H1 (cell line): ENCODE results near the gene KCND3. TPM values are rescaled to one million over a fixed set of nuclear protein-coding genes. Genes with fewer than 3 reads are reported as not detected.

ENCODE experiments used
- CTCF ChIA-PET: fragments of 300-600 bp; sonication (Branson Sonifier 250); formaldehyde crosslinking; loops from one replicate; lab custom pipeline; 2021; ENCODE audit not compliant: partially characterized antibody; lab: Charles Lee
- POLR2A ChIA-PET: fragments of 300-600 bp; sonication (Branson Sonifier 250); formaldehyde crosslinking; loops from one replicate; lab custom pipeline; 2021; ENCODE audit warnings: inconsistent platforms; ENCODE audit not compliant: partially characterized antibody; lab: Charles Lee
- DNase-seq, 2 experiments: peaks; one replicate each; pipeline versions ENCODE4 v3.0.0 to v3.0.0-alpha.2; 2010 to 2022; ENCODE audit warnings: low spot score in 2 of 2, low read depth in 1 of 2, mixed read lengths in 1 of 2
- FAIRE-seq: peaks from 2 replicates; lab custom pipeline; 2011; peaks lifted over from hg19 to GRCh38; lab: Jason Lieb, UNC
- H2AFZ ChIP-seq: 2 replicates; pipeline ENCODE4 v1.8.1; 2012; ENCODE audit warnings: low read length, inconsistent platforms
- H2AK5ac ChIP-seq: 2 replicates; pipeline ENCODE4 v1.6.1; 2013; ENCODE audit warnings: low read depth, low read length
- H2BK120ac ChIP-seq: replicated peaks from 2 replicates; pipeline ENCODE3; 2013; ENCODE audit warnings: low read depth, low read length, inconsistent platforms
- H2BK12ac ChIP-seq: 2 replicates; pipeline ENCODE4 v1.6.1; 2013; ENCODE audit warnings: low read depth, low read length
- H2BK15ac ChIP-seq: 2 replicates; pipeline ENCODE4 v1.6.1; 2013; ENCODE audit warnings: low read length
- H2BK20ac ChIP-seq: 2 replicates; pipeline ENCODE4 v1.6.1; 2013; ENCODE audit warnings: low read length
- H2BK5ac ChIP-seq: 2 replicates; pipeline ENCODE4 v1.6.1; 2013; ENCODE audit warnings: low read depth, low read length
- H3K14ac ChIP-seq: 2 replicates; pipeline ENCODE4 v1.6.1; 2013; ENCODE audit warnings: inconsistent platforms; ENCODE audit not compliant: insufficient read length
- H3K18ac ChIP-seq: 2 replicates; pipeline ENCODE4 v1.6.1; 2013; ENCODE audit warnings: low read length; ENCODE audit errors: extremely low read depth
- H3K23ac ChIP-seq: 2 replicates; pipeline ENCODE4 v1.6.1; 2013; ENCODE audit warnings: inconsistent platforms; ENCODE audit not compliant: insufficient read length
- H3K23me2 ChIP-seq: 2 replicates; pipeline ENCODE4 v1.6.1; 2013; ENCODE audit warnings: low read depth, low read length
- H3K27ac ChIP-seq: 2 replicates; pipeline ENCODE4 v1.6.1; 2011; ENCODE audit warnings: low read depth, low read length, inconsistent platforms
- H3K27me3 ChIP-seq, 4 experiments: replicated peaks in 1 of 4; 1 replicate in 1 of 4; 2 replicates in 3 of 4; pipeline versions ENCODE4 v1.6.1 to v1.8.1; 2011 to 2013; ENCODE audit warnings: low read length in 3 of 4, mild to moderate bottlenecking in 3 of 4, inconsistent platforms in 2 of 4, mixed read lengths in 2 of 4, moderate library complexity in 1 of 4; ENCODE audit not compliant: control insufficient read depth in 3 of 4, insufficient read depth in 3 of 4; ENCODE audit errors: extremely low read depth in 1 of 4
- H3K36me3 ChIP-seq, 4 experiments: 2 replicates each; pipeline versions ENCODE4 v1.6.1 to v1.8.1; 2011 to 2013; ENCODE audit warnings: mild to moderate bottlenecking in 4 of 4, low read length in 3 of 4, moderate library complexity in 2 of 4, control low read depth in 1 of 4, inconsistent platforms in 1 of 4; ENCODE audit not compliant: insufficient read depth in 4 of 4, control insufficient read depth in 2 of 4
- H3K4ac ChIP-seq: replicated peaks from 2 replicates; pipeline ENCODE3; 2013; ENCODE audit warnings: low read length, low read depth, mixed read lengths, inconsistent platforms; ENCODE audit not compliant: insufficient read length
- H3K4me1 ChIP-seq, 4 experiments: replicated peaks in 1 of 4; 1 replicate in 1 of 4; 2 replicates in 3 of 4; pipeline versions ENCODE4 v1.6.1 to v1.8.1; 2011 to 2013; ENCODE audit warnings: low read length in 3 of 4, inconsistent platforms in 2 of 4, mixed read lengths in 1 of 4; ENCODE audit not compliant: insufficient read depth in 4 of 4, control insufficient read depth in 3 of 4
- H3K4me2 ChIP-seq, 2 experiments: 2 replicates each; pipeline versions ENCODE4 v1.6.1 to v1.8.1; 2011 to 2013; ENCODE audit warnings: low read depth in 2 of 2, low read length in 2 of 2, control low read depth in 1 of 2, inconsistent platforms in 1 of 2, mild to moderate bottlenecking in 1 of 2; ENCODE audit not compliant: insufficient read depth in 1 of 2
- H3K4me3 ChIP-seq, 4 experiments: fragments of 200-600, 300-600 bp in 1 of 4; sonication (generic), shearing (Covaris generic), sonication (Bioruptor Twin) in 1 of 4; 2 replicates each; pipeline versions ENCODE4 v1.5.1 to v1.8.1; 2011 to 2016; ENCODE audit warnings: low read length in 4 of 4, low read depth in 3 of 4, control low read depth in 2 of 4, inconsistent platforms in 2 of 4, mild to moderate bottlenecking in 2 of 4, mixed read lengths in 1 of 4, moderate library complexity in 1 of 4; ENCODE audit not compliant: insufficient read depth in 2 of 4; ENCODE audit errors: extremely low read depth in 1 of 4
- H3K56ac ChIP-seq: replicated peaks from 2 replicates; pipeline ENCODE3; 2013; ENCODE audit warnings: low read depth, mild to moderate bottlenecking, mixed read lengths, low read length, inconsistent platforms; ENCODE audit not compliant: insufficient read length
- H3K79me1 ChIP-seq: 2 replicates; pipeline ENCODE4 v1.6.1; 2013; ENCODE audit warnings: low read depth, low read length, control low read depth
- H3K79me2 ChIP-seq, 2 experiments: 2 replicates each; pipeline versions ENCODE4 v1.6.1 to v1.8.1; 2012 to 2013; ENCODE audit warnings: low read length in 2 of 2, mild to moderate bottlenecking in 2 of 2, inconsistent platforms in 1 of 2; ENCODE audit not compliant: insufficient read depth in 2 of 2, control insufficient read depth in 1 of 2
- H3K9ac ChIP-seq, 4 experiments: replicated peaks in 1 of 4; 1 replicate in 1 of 4; 2 replicates in 3 of 4; pipeline versions ENCODE4 v1.6.1 to v1.8.1; 2011 to 2013; ENCODE audit warnings: low read depth in 3 of 4, low read length in 3 of 4, control low read depth in 2 of 4, mild to moderate bottlenecking in 2 of 4, moderate library complexity in 2 of 4, inconsistent platforms in 1 of 4; ENCODE audit errors: extremely low read depth in 1 of 4
- H3K9me3 ChIP-seq, 2 experiments: 2 replicates each; pipeline versions ENCODE4 v1.6.1 to v1.8.1; 2012 to 2013; ENCODE audit warnings: mild to moderate bottlenecking in 2 of 2, moderate library complexity in 2 of 2, control low read depth in 1 of 2, inconsistent platforms in 1 of 2, low read depth in 1 of 2, low read length in 1 of 2, mixed read lengths in 1 of 2; ENCODE audit not compliant: insufficient read depth in 2 of 2
- H4K20me1 ChIP-seq, 2 experiments: replicated peaks in 1 of 2; 2 replicates each; pipeline versions ENCODE3 to v1.8.1; 2011 to 2013; ENCODE audit warnings: inconsistent platforms in 2 of 2, low read length in 2 of 2, mild to moderate bottlenecking in 1 of 2; ENCODE audit not compliant: insufficient read depth in 2 of 2, control insufficient read depth in 1 of 2
- H4K5ac ChIP-seq: 2 replicates; pipeline ENCODE4 v1.6.1; 2013; ENCODE audit warnings: low read length, low read depth, mixed read lengths, inconsistent platforms; ENCODE audit not compliant: insufficient read length
- H4K8ac ChIP-seq: 2 replicates; pipeline ENCODE4 v1.8.0; 2013; ENCODE audit warnings: mild to moderate bottlenecking, moderate library complexity, low read length, inconsistent platforms; ENCODE audit not compliant: insufficient read depth; ENCODE audit errors: extremely low read depth
- H4K91ac ChIP-seq: replicated peaks from 2 replicates; pipeline ENCODE3; 2013; ENCODE audit warnings: low read length, mixed read lengths, inconsistent platforms; ENCODE audit not compliant: insufficient read length
- ATF2 ChIP-seq: IDR thresholded peaks from 2 replicates; pipeline ENCODE4 v1.6.1; 2012; ENCODE audit warnings: low read length, inconsistent platforms
- RAD21 ChIP-seq, 2 experiments: IDR thresholded peaks in 1 of 2; conservative IDR thresholded peaks in 1 of 2; 2 replicates each; pipeline ENCODE4 v1.6.1; 2011; ENCODE audit warnings: low read depth in 2 of 2, low read length in 2 of 2, improper control_type of control experiment in 1 of 2, inconsistent platforms in 1 of 2, mild to moderate bottlenecking in 1 of 2, moderate library complexity in 1 of 2
- WGBS, 2 experiments: shearing (Covaris generic) in 1 of 2; methylation state at CpG; one replicate each; pipeline versions ENCODE4 v1.1.6 to v1.1.7; 2013 to 2015; ENCODE audit warnings: low lambda C conversion rate in 2 of 2, mixed read lengths in 2 of 2, inconsistent platforms in 1 of 2, low coverage in 1 of 2, missing lambda C conversion rate in 1 of 2; ENCODE audit not compliant: insufficient replicate concordance in 2 of 2, insufficient coverage in 1 of 2, insufficient read length in 1 of 2; ENCODE audit errors: extremely low coverage in 1 of 2, missing lambda C conversion rate in 1 of 2; 5-methylcytosine and 5-hydroxymethylcytosine counted together
- polyA plus RNA-seq, 7 experiments: library from polyadenylated mRNA; depleted of rRNA in 3 of 7; stranded (reverse) in 5 of 7; unstranded in 2 of 7; fragments of >200 nt in 5 of 7; fragments of 200-250 nt in 2 of 7; gene quantifications; 1 replicate in 5 of 7; 2 replicates in 1 of 7; 4 replicates in 1 of 7; pipeline versions ENCODE4 v1.2.1 to v1.2.3, GENCODE V29; 2011 to 2013; ENCODE audit warnings: missing spikeins in 2 of 7, mixed read lengths in 2 of 7
- total RNA-seq: library from RNA; stranded (reverse); fragmentation: NEBNext Ultra II Directional; extraction: Animal tissue kit (Norgen Biotek cat#: 25700); gene quantifications from 2 replicates; pipeline ENCODE4 v1.2.1, GENCODE V29; 2021

Gene KCND3
- total and polyA plus RNA-seq, 2 of the 8 experiments (the other 6 are each of a cell fraction or from before 2014, with no cell fraction given) = 0.14 to 0.48 TPM

- no peak overlapping the region for H3K56ac ChIP-seq
- H2AK5ac ChIP-seq = no peak overlapping the region
- H2BK12ac ChIP-seq = no peak overlapping the region
- H3K4me1 ChIP-seq = peaks cover 0 to 3% (median 0%) of the 10 kb centered on the region in 4 experiments; a peak in 3 of 7 replicates
- no peak overlapping the region for H2BK120ac ChIP-seq
- H2BK20ac ChIP-seq = no peak overlapping the region
- H3K18ac ChIP-seq = no peak overlapping the region
- H4K8ac ChIP-seq = no peak overlapping the region
- no peaks in the 10 kb centered on the region; the same call in 1 of the 2 replicates for H3K23me2 ChIP-seq
- no peaks in the 10 kb centered on the region for H3K9me3 ChIP-seq
- no peaks in the 10 kb centered on the region for H3K79me2 ChIP-seq
- H3K79me1 ChIP-seq = no peaks in the 10 kb centered on the region
- WGBS, 2 experiments = 92% methylated on average over 8 of the region's 8 CpGs; no CpG with 5 or more reads in 1 of the 2 experiments
- FAIRE-seq = no peak
- no peak overlapping the region for H2BK5ac ChIP-seq
- H3K36me3 ChIP-seq = no peaks in the 10 kb centered on the region
- no peak overlapping the region for H4K5ac ChIP-seq
- no peak overlapping the region for H3K4me3 ChIP-seq
- no peak overlapping the region for H3K4me2 ChIP-seq
- H3K27me3 ChIP-seq = no peaks in the 10 kb centered on the region
- H2AFZ ChIP-seq = no peak overlapping the region
- no peak overlapping the region for H3K23ac ChIP-seq
- TF ChIP-seq RAD21 (IDR thresholded peaks at IDR 0.05 in 1 of 2, conservative IDR thresholded peaks at IDR 0.05 in 1 of 2; ENCODE audit: low read depth in 2 of 2, low read length in 2 of 2) (peak; percentile 12 to 33; a peak in 1 of 4 replicates), ATF2 (no peak)
- no peak overlapping the region for H3K9ac ChIP-seq
- no peaks in the 10 kb centered on the region for H4K20me1 ChIP-seq
- H3K27ac ChIP-seq = no peak overlapping the region
- POLR2A ChIA-PET = no interaction called here
- no peak overlapping the region for H4K91ac ChIP-seq
- no peak overlapping the region for H3K4ac ChIP-seq
- no peak for DNase-seq
- no peak overlapping the region for H3K14ac ChIP-seq
- CTCF ChIA-PET = interaction anchor here (0.7 to 1.0 kb wide), 3 partner anchors 9 to 107 kb away, joined by 3 to 4 read pairs (median 3); no protein-coding TSS in a partner anchor
- no peak overlapping the region for H2BK15ac ChIP-seq
Measured at GRCh38 chr1:111884772-111885443, 104.6 kb downstream of the KCND3 start.
